ENCODE data around the gene CD83. TPM values are rescaled to one million over a fixed set of nuclear protein-coding genes. Genes with fewer than 3 reads are reported as not detected.
A peak's percentile ranks its signal among the peaks of the same experiment; 100 is the strongest.

Gene CD83
- total RNA-seq, 1 donor from 2014 or later: 1.8 TPM

DNA sequence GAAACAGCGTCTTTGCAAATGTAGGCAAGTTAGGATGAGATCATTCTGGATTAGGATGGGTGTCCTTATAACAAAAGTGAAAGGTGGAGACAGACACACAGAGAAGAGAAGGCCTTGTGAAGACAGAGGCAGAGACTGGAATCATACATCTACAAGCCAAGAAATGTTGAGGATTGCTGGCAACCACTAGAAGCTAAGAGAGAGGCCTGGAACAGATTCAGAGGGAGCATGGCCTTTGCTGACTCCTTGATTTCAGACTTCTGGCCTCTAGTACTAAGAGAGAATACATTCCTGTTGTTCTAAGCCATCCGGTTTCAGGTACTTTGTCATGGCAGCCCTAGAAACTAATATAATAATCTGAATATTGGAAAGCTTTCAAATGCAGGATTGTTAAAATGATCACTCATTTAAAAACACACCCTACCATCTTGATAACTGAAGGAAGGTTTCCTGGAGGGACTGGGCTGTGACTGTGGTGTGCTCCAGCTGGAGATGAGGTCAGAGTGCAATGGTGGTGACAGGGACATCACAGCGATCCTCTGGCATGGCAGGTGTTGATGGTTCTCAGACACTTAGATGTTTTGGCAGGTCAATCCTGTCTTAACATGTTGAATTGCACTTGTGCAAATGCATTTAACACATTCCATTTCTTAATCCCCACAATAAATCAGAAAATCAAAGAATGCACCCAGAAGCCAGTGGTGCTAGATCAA is 25.1 kb downstream of the CD83 start:
- Mint-ChIP-seq H3K36me3 (ENCODE audit: low read depth, unreplicated experiment) (no peaks in the 10 kb centered on the region), H3K27ac (ENCODE audit: unreplicated experiment) (no peak overlapping the region), H3K4me1 (ENCODE audit: low read depth, unreplicated experiment) (no peaks in the 10 kb centered on the region), H3K27me3 (ENCODE audit: low read depth, unreplicated experiment) (peaks cover 11% of the 10 kb centered on the region), H3K9me3 (ENCODE audit: unreplicated experiment) (no peaks in the 10 kb centered on the region), H3K4me3 (ENCODE audit: unreplicated experiment) (no peak overlapping the region)
- Histone ChIP-seq H2AFZ (ENCODE audit: low read depth, low read length) (no peak overlapping the region), H4K20me1 (ENCODE audit: insufficient read depth, low read length) (no peaks in the 10 kb centered on the region), H3K27ac (ENCODE audit: low read depth, low read length) (no peak overlapping the region), H3K4me1 (ENCODE audit: insufficient read depth, low read length) (no peaks in the 10 kb centered on the region), H3K4me2 (ENCODE audit: low read length) (no peak overlapping the region), H3K4me3 (ENCODE audit: insufficient read depth, low read depth, low read length) (no peak overlapping the region), H3K36me3 (ENCODE audit: insufficient read depth, low read length) (no peaks in the 10 kb centered on the region), H3K9ac (ENCODE audit: low read length) (no peak overlapping the region), H3K79me2 (ENCODE audit: insufficient read depth, low read length) (no peaks in the 10 kb centered on the region), H3K27me3 (ENCODE audit: insufficient read depth, low read length) (peaks cover 4% of the 10 kb centered on the region), H3K9me3 (ENCODE audit: insufficient read depth, low read depth, low read length) (no peaks in the 10 kb centered on the region)
- FAIRE-seq (no peak), DNase-seq (ENCODE audit: low read depth) (no peak)
- TF ChIP-seq CTCF (IDR thresholded peaks at IDR 0.05; ENCODE audit: insufficient read depth, low read depth, low read length) (no peak), EZH2 (IDR thresholded peaks at IDR 0.05; ENCODE audit: insufficient read depth, low read length) (no peak)

- TF ChIP-seq CTCF (IDR thresholded peaks at IDR 0.05; ENCODE audit: insufficient read depth, low read depth, low read length): no peak
- TF ChIP-seq EZH2 (IDR thresholded peaks at IDR 0.05; ENCODE audit: insufficient read depth, low read length): no peak
- Mint-ChIP-seq H3K27ac (ENCODE audit: unreplicated experiment) (no peak overlapping the region), H3K36me3 (ENCODE audit: low read depth, unreplicated experiment) (no peaks in the 10 kb centered on the region), H3K27me3 (ENCODE audit: low read depth, unreplicated experiment) (peaks cover 18% of the 10 kb centered on the region), H3K4me1 (ENCODE audit: low read depth, unreplicated experiment) (no peaks in the 10 kb centered on the region), H3K9me3 (ENCODE audit: unreplicated experiment) (no peaks in the 10 kb centered on the region), H3K4me3 (ENCODE audit: unreplicated experiment) (no peak overlapping the region)
- no peak overlapping the region for H3K9ac ChIP-seq (ENCODE audit: low read length)
- H3K4me2 ChIP-seq (ENCODE audit: low read length): no peak overlapping the region
- H3K27me3 ChIP-seq (ENCODE audit: insufficient read depth, low read length): peaks cover 7% of the 10 kb centered on the region
- FAIRE-seq (no peak), DNase-seq (ENCODE audit: low read depth) (no peak)
- no peak overlapping the region for H2AFZ ChIP-seq (ENCODE audit: low read depth, low read length)
- no peak overlapping the region for H3K27ac ChIP-seq (ENCODE audit: low read depth, low read length)
- no peak overlapping the region for H3K4me3 ChIP-seq (ENCODE audit: insufficient read depth, low read depth, low read length)
- no peaks in the 10 kb centered on the region for H4K20me1 ChIP-seq (ENCODE audit: insufficient read depth, low read length)
- no peaks in the 10 kb centered on the region for H3K9me3 ChIP-seq (ENCODE audit: insufficient read depth, low read depth, low read length)
- H3K36me3 ChIP-seq (ENCODE audit: insufficient read depth, low read length): no peaks in the 10 kb centered on the region
- no peaks in the 10 kb centered on the region for H3K4me1 ChIP-seq (ENCODE audit: insufficient read depth, low read length)
- H3K79me2 ChIP-seq (ENCODE audit: insufficient read depth, low read length): no peaks in the 10 kb centered on the region
Measured at GRCh38 chr6:14143305-14143704, 25.7 kb downstream of the CD83 start.

DNA sequence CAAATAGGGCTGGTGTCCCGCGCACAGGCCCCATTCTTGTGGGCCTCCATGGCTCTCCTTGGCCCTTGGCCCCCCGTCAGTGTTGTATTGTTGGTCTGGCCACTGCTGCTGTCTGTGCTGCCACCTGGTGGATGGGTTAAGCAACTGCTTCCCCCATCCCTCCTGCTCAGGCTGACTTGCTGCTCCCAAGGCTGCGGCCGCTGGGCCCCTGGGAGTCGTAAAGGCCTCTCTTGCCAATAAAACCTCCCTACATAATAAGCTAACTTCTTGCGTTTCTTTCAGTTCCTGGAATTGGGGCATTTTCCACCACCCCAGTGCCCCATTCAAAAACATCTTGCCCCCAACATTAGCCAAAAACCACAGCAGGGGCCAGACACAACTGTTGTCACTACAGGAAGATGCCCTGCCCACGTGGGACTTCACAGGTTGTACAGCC is 27.1 kb downstream of the CD83 start:
- H3K36me3 ChIP-seq (ENCODE audit: insufficient read depth, low read length): no peaks in the 10 kb centered on the region
- H3K9ac ChIP-seq (ENCODE audit: low read length): no peak overlapping the region
- Mint-ChIP-seq H3K36me3 (ENCODE audit: low read depth, unreplicated experiment) (no peaks in the 10 kb centered on the region), H3K27me3 (ENCODE audit: low read depth, unreplicated experiment) (peaks cover 22% of the 10 kb centered on the region), H3K4me3 (ENCODE audit: unreplicated experiment) (no peak overlapping the region), H3K4me1 (ENCODE audit: low read depth, unreplicated experiment) (no peaks in the 10 kb centered on the region), H3K9me3 (ENCODE audit: unreplicated experiment) (no peaks in the 10 kb centered on the region), H3K27ac (ENCODE audit: unreplicated experiment) (no peak overlapping the region)
- H3K4me3 ChIP-seq (ENCODE audit: insufficient read depth, low read depth, low read length): no peak overlapping the region
- no peaks in the 10 kb centered on the region for H3K9me3 ChIP-seq (ENCODE audit: insufficient read depth, low read depth, low read length)
- H3K27ac ChIP-seq (ENCODE audit: low read depth, low read length): no peak overlapping the region
- no peak overlapping the region for H2AFZ ChIP-seq (ENCODE audit: low read depth, low read length)
- H3K27me3 ChIP-seq (ENCODE audit: insufficient read depth, low read length): peaks cover 11% of the 10 kb centered on the region
- FAIRE-seq (no peak), DNase-seq (ENCODE audit: low read depth) (peak; percentile 27)
- TF ChIP-seq EZH2 (IDR thresholded peaks at IDR 0.05; ENCODE audit: insufficient read depth, low read length) (no peak), CTCF (IDR thresholded peaks at IDR 0.05; ENCODE audit: insufficient read depth, low read depth, low read length) (peak; percentile 70)
- H3K4me2 ChIP-seq (ENCODE audit: low read length): no peak overlapping the region
- no peaks in the 10 kb centered on the region for H3K4me1 ChIP-seq (ENCODE audit: insufficient read depth, low read length)
- no peaks in the 10 kb centered on the region for H4K20me1 ChIP-seq (ENCODE audit: insufficient read depth, low read length)
- H3K79me2 ChIP-seq (ENCODE audit: insufficient read depth, low read length): no peaks in the 10 kb centered on the region
